EL (cell line): ENCODE results near the gene NUP210.
A peak's percentile ranks its signal among the peaks of the same experiment; 100 is the strongest.

Experiments used
- DNase-seq: peaks from one replicate; pipeline ENCODE4 v3.0.0-alpha.2; 2016

The NUP210 gene

GRCh38 chr3:13346481-13347389 lies 73.4 kb downstream of the NUP210 start:
- no peak for DNase-seq

- DNase-seq, result no peak
Measured at GRCh38 chr3:13345772-13346171, 74.3 kb downstream of the NUP210 start.

- DNase-seq, result no peak
Measured at GRCh38 chr3:13345284-13345683, 74.8 kb downstream of the NUP210 start.

GRCh38 chr3:13344663-13345062 lies 75.5 kb downstream of the NUP210 start:
- DNase-seq, result no peak

GRCh38 chr3:13343601-13344000 lies 76.5 kb downstream of the NUP210 start:
- DNase-seq, result no peak

- no peak for DNase-seq
Measured at GRCh38 chr3:13341229-13341905, 78.8 kb downstream of the NUP210 start.

- DNase-seq, result no peak
Measured at GRCh38 chr3:13339833-13340232, 80.3 kb downstream of the NUP210 start.

- no peak for DNase-seq
Measured at GRCh38 chr3:13338996-13339395, 81.1 kb downstream of the NUP210 start.

GRCh38 chr3:13338231-13338630 lies 81.9 kb downstream of the NUP210 start:
- DNase-seq, result peak; percentile 9

GRCh38 chr3:13336592-13336991 lies 83.5 kb downstream of the NUP210 start:
- no peak for DNase-seq

GRCh38 chr3:13335503-13335902 lies 84.6 kb downstream of the NUP210 start:
- DNase-seq, result no peak

- no peak for DNase-seq
Measured at GRCh38 chr3:13335059-13335458, 85.1 kb downstream of the NUP210 start.

GRCh38 chr3:13333236-13333897 lies 86.8 kb downstream of the NUP210 start:
- no peak for DNase-seq

- no peak for DNase-seq
Measured at GRCh38 chr3:13332740-13333139, 87.4 kb downstream of the NUP210 start.

GRCh38 chr3:13332158-13332557 lies 88.0 kb downstream of the NUP210 start:
- no peak for DNase-seq

GRCh38 chr3:13329746-13330145 lies 90.4 kb downstream of the NUP210 start:
- DNase-seq, result no peak

GRCh38 chr3:13325892-13326443 lies 94.2 kb downstream of the NUP210 start:
- no peak for DNase-seq

GRCh38 chr3:13324835-13325501 lies 95.2 kb downstream of the NUP210 start:
- no peak for DNase-seq

- DNase-seq, result no peak
Measured at GRCh38 chr3:13323822-13324221, 96.3 kb downstream of the NUP210 start.

GRCh38 chr3:13322324-13322723 lies 97.8 kb downstream of the NUP210 start:
- DNase-seq, result no peak

GRCh38 chr3:13319564-13320220 lies 100.4 kb downstream of the NUP210 start:
- no peak for DNase-seq
